ENCODE measurements around the gene ANK3. TPM values are rescaled to one million over a fixed set of nuclear protein-coding genes. Genes with fewer than 3 reads are reported as not detected.

The ANK3 gene
- total RNA-seq, 2 donors from 2014 or later = 189 to 198 TPM

GRCh38 chr10:60362461-60362860 lies 27.2 kb downstream of the ANK3 start:
- H3K27me3 ChIP-seq = no peaks in the 10 kb centered on the region
- no peak for TF ChIP-seq CTCF (IDR thresholded peaks at IDR 0.05)
- H3K9me3 ChIP-seq = no peaks in the 10 kb centered on the region
- H3K4me1 ChIP-seq = no peaks in the 10 kb centered on the region
- DNase-seq (ENCODE audit: low spot score) = no peak
- H3K36me3 ChIP-seq = no peaks in the 10 kb centered on the region
- H3K27ac ChIP-seq = no peak overlapping the region
- H3K4me3 ChIP-seq = no peak overlapping the region

- Histone ChIP-seq H3K9me3 (no peaks in the 10 kb centered on the region), H3K27ac (no peak overlapping the region), H3K4me1 (peaks cover 0 to 4% of the 10 kb centered on the region in 2 donors), H3K4me3 (no peak overlapping the region), H3K36me3 (no peaks in the 10 kb centered on the region), H3K27me3 (no peaks in the 10 kb centered on the region)
- DNase-seq (ENCODE audit: low spot score) = no peak
- TF ChIP-seq CTCF (IDR thresholded peaks at IDR 0.05) = no peak
These were observed 30.6 kb downstream of the ANK3 start for GRCh38 chr10:60359066-60359465.

- no peaks in the 10 kb centered on the region for H3K36me3 ChIP-seq
- H3K4me3 ChIP-seq = no peak overlapping the region
- no peak for DNase-seq (ENCODE audit: low spot score)
- no peaks in the 10 kb centered on the region for H3K27me3 ChIP-seq
- H3K9me3 ChIP-seq = no peaks in the 10 kb centered on the region
- no peak for TF ChIP-seq CTCF (IDR thresholded peaks at IDR 0.05)
- H3K27ac ChIP-seq = no peak overlapping the region
- H3K4me1 ChIP-seq = peaks cover 0 to 12% of the 10 kb centered on the region in 2 donors
These were observed 31.4 kb downstream of the ANK3 start for GRCh38 chr10:60358282-60358681.

GRCh38 chr10:60353519-60354258 lies 36.0 kb downstream of the ANK3 start:
- Histone ChIP-seq H3K4me1 (peaks cover 0 to 27% of the 10 kb centered on the region in 2 donors), H3K9me3 (no peaks in the 10 kb centered on the region), H3K36me3 (no peaks in the 10 kb centered on the region), H3K4me3 (no peak overlapping the region), H3K27me3 (no peaks in the 10 kb centered on the region), H3K27ac (peak overlapping the region; percentile 34 to 66)
- peak; percentile 61 for DNase-seq (ENCODE audit: low spot score)
- no peak for TF ChIP-seq CTCF (IDR thresholded peaks at IDR 0.05)

GRCh38 chr10:60352105-60352504 lies 37.6 kb downstream of the ANK3 start:
- Histone ChIP-seq H3K36me3 (no peaks in the 10 kb centered on the region), H3K27ac (no peak overlapping the region), H3K4me1 (peaks cover 0 to 27% of the 10 kb centered on the region in 2 donors), H3K4me3 (no peak overlapping the region), H3K27me3 (no peaks in the 10 kb centered on the region), H3K9me3 (no peaks in the 10 kb centered on the region)
- no peak for DNase-seq (ENCODE audit: low spot score)
- TF ChIP-seq CTCF (IDR thresholded peaks at IDR 0.05) = no peak
